OCI-LY7 (cell line): ENCODE measurements around the gene DNAAF3. TPM values are rescaled to one million over a fixed set of nuclear protein-coding genes. Genes with fewer than 3 reads are reported as not detected.

Experiments used
- BruUV-seq: library from RNA; stranded (reverse); fragments of 400-500 nt; replicated peaks from 2 replicates; lab custom pipeline; 2021; lab: Mats Ljungman, UMichigan
- CTCF ChIA-PET: fragments of 300-600 bp; sonication (Branson Sonifier 250); formaldehyde crosslinking; loops from one replicate; lab custom pipeline; 2022; ENCODE audit warnings: antibody characterized with exemption; ENCODE audit not compliant: unreplicated experiment; lab: Charles Lee
- POLR2A ChIA-PET: fragments of 300-600 bp; sonication (Branson Sonifier 250); formaldehyde crosslinking; loops from one replicate; lab custom pipeline; 2022; ENCODE audit warnings: antibody characterized with exemption; lab: Charles Lee
- DNase-seq: peaks from one replicate; pipeline ENCODE4 v3.0.0-alpha.2; 2015; ENCODE audit warnings: low spot score
- H2AFZ ChIP-seq: fragments of 200-600 bp; sonication (generic), shearing (Covaris generic); 2 replicates; pipeline ENCODE4 v1.6.1; 2014; ENCODE audit warnings: mild to moderate bottlenecking, antibody characterized with exemption, low read length, moderate library complexity
- H3K27ac ChIP-seq: fragments of 200-600 bp; sonication (generic); 2 replicates; pipeline ENCODE4 v1.5.1; 2014; ENCODE audit warnings: mixed run types, low read depth, mild to moderate bottlenecking, moderate library complexity, low read length, inconsistent platforms; ENCODE audit not compliant: poor library complexity, severe bottlenecking
- H3K36me3 ChIP-seq: fragments of 200-600 bp; sonication (generic); 2 replicates; pipeline ENCODE4 v1.6.1; 2014; ENCODE audit warnings: mild to moderate bottlenecking, antibody characterized with exemption, low read length, moderate library complexity, mixed read lengths; ENCODE audit not compliant: insufficient read depth
- H3K4me1 ChIP-seq: fragments of 200-600 bp; sonication (generic); 2 replicates; pipeline ENCODE4 v1.5.1; 2014; ENCODE audit warnings: mild to moderate bottlenecking, low read length; ENCODE audit not compliant: insufficient read depth, poor library complexity, severe bottlenecking
- H3K4me2 ChIP-seq: fragments of 200-600 bp; sonication (generic); 2 replicates; pipeline ENCODE4 v1.6.1; 2014; ENCODE audit warnings: mild to moderate bottlenecking, low read length
- H3K4me3 ChIP-seq: fragments of 200-600 bp; sonication (generic); 2 replicates; pipeline ENCODE4 v1.5.1; 2014; ENCODE audit warnings: mild to moderate bottlenecking, low read depth, low read length; ENCODE audit not compliant: poor library complexity, severe bottlenecking
- H3K79me2 ChIP-seq: fragments of 200-600 bp; sonication (generic); 2 replicates; pipeline ENCODE4 v1.6.1; 2016; ENCODE audit warnings: low read depth, mild to moderate bottlenecking, low read length, moderate library complexity, mixed read lengths; ENCODE audit not compliant: insufficient read depth
- H3K9me2 ChIP-seq: fragments of 200-600 bp; sonication (generic); 2 replicates; pipeline ENCODE4 v1.6.1; 2016; ENCODE audit warnings: mild to moderate bottlenecking, low read length, mixed read lengths; ENCODE audit not compliant: insufficient read depth
- H3K9me3 ChIP-seq: fragments of 200-600 bp; sonication (generic); 2 replicates; pipeline ENCODE4 v1.6.1; 2014; ENCODE audit warnings: mild to moderate bottlenecking, mixed run types, low read length, mixed read lengths
- H4K20me1 ChIP-seq: fragments of 200-600 bp; sonication (generic); 2 replicates; pipeline ENCODE4 v1.6.1; 2014; ENCODE audit warnings: mild to moderate bottlenecking, antibody characterized with exemption, low read length, moderate library complexity, mixed read lengths; ENCODE audit not compliant: insufficient read depth
- CTCF ChIP-seq: fragments of 200-600 bp; sonication (generic); conservative IDR thresholded peaks from 2 replicates; pipeline ENCODE4 v1.5.1; 2014; ENCODE audit warnings: mild to moderate bottlenecking, antibody characterized with exemption, low read length, moderate library complexity, mixed read lengths
- EZH2phosphoT487 ChIP-seq: fragments of 200-600 bp; sonication (generic); IDR thresholded peaks from 2 replicates; pipeline ENCODE4 v1.6.1; 2018; ENCODE audit warnings: low read depth, borderline replicate concordance, mild to moderate bottlenecking, mixed run types, antibody characterized with exemption, low read length, moderate library complexity, mixed read lengths
- intact Hi-C: fragments of 100-400 bp; cut with micrococcal nuclease; formaldehyde crosslinking; loops from one replicate; pipeline ENCODE4 v1.10.0; 2022; ENCODE audit not compliant: unreplicated experiment
- total RNA-seq, 2 experiments: library from RNA; depleted of rRNA in 1 of 2; stranded (reverse); fragments of >200 nt in 1 of 2; shearing (Covaris generic) in 1 of 2; gene quantifications; 2 replicates each; pipeline ENCODE4 v1.2.3, GENCODE V29; 2014 to 2022

Gene DNAAF3
- total RNA-seq, 2 experiments from 2014 or later: 2.5 to 2.8 TPM

- H3K9me3 ChIP-seq: no peaks in the 10 kb centered on the region
- peaks cover 45% of the 10 kb centered on the region for H3K4me1 ChIP-seq
- no peak overlapping the region for H3K4me3 ChIP-seq
- POLR2A ChIA-PET: interaction anchor here (0.7 kb wide), 1 partner anchor 10 kb away, joined by 3 read pairs; no protein-coding TSS in a partner anchor
- TF ChIP-seq EZH2phosphoT487: no peak
- no peak for TF ChIP-seq CTCF
- no peak overlapping the region for H3K4me2 ChIP-seq
- DNase-seq: no peak
- CTCF ChIA-PET: no interaction called here
- no peak overlapping the region for H2AFZ ChIP-seq
- H4K20me1 ChIP-seq: no peaks in the 10 kb centered on the region
- no peak overlapping the region for H3K27ac ChIP-seq
- no TSS peak for BruUV-seq
- intact Hi-C loops: no loop called here
- H3K79me2 ChIP-seq: no peaks in the 10 kb centered on the region
- H3K9me2 ChIP-seq: no peaks in the 10 kb centered on the region
- no peaks in the 10 kb centered on the region for H3K36me3 ChIP-seq
These were observed 35.0 kb downstream of the DNAAF3 start for GRCh38 chr19:55131421-55131820.

- BruUV-seq: no TSS peak
- Histone ChIP-seq H2AFZ (no peak overlapping the region), H3K4me2 (peak overlapping the region; percentile 94), H3K36me3 (peaks cover 16% of the 10 kb centered on the region; the same call in 1 of the 2 replicates), H4K20me1 (peaks cover 9% of the 10 kb centered on the region), H3K4me1 (peaks cover 72% of the 10 kb centered on the region), H3K9me2 (no peaks in the 10 kb centered on the region), H3K27ac (peak overlapping the region; percentile 92), H3K4me3 (peak overlapping the region; percentile 86), H3K9me3 (no peaks in the 10 kb centered on the region), H3K79me2 (peaks cover 42% of the 10 kb centered on the region)
- ChIA-PET POLR2A (no interaction called here), CTCF (no interaction called here)
- TF ChIP-seq EZH2phosphoT487: no peak
- no peak for TF ChIP-seq CTCF
- intact Hi-C loops: no loop called here
- DNase-seq: no peak
These were observed 47.4 kb downstream of the DNAAF3 start for GRCh38 chr19:55119053-55119452.

GRCh38 chr19:55118401-55118991, 47.9 kb downstream of the DNAAF3 start:
- ChIA-PET POLR2A (no interaction called here), CTCF (no interaction called here)
- DNase-seq: no peak
- no TSS peak for BruUV-seq
- intact Hi-C loops: no loop called here
- no peaks in the 10 kb centered on the region for H3K9me3 ChIP-seq
- H3K36me3 ChIP-seq: peaks cover 16% of the 10 kb centered on the region; the same call in 1 of the 2 replicates
- H3K9me2 ChIP-seq: no peaks in the 10 kb centered on the region
- peaks cover 75% of the 10 kb centered on the region for H3K4me1 ChIP-seq
- H4K20me1 ChIP-seq: peaks cover 9% of the 10 kb centered on the region
- peak overlapping the region; percentile 94 for H3K4me2 ChIP-seq
- TF ChIP-seq CTCF: no peak
- no peak for TF ChIP-seq EZH2phosphoT487
- peak overlapping the region; percentile 92 for H3K27ac ChIP-seq
- H2AFZ ChIP-seq: peak overlapping the region; percentile 54; the same call in 1 of the 2 replicates
- peaks cover 48% of the 10 kb centered on the region for H3K79me2 ChIP-seq
- H3K4me3 ChIP-seq: peak overlapping the region; percentile 86
